ENCODE measurements around the gene EPC2. TPM values are rescaled to one million over a fixed set of nuclear protein-coding genes. Genes with fewer than 3 reads are reported as not detected.
A peak's percentile ranks its signal among the peaks of the same experiment; 100 is the strongest.

Gene EPC2
- polyA plus RNA-seq, 1 of the 3 experiments (the other 2 are of a cell fraction): 8.8 TPM

- no peak overlapping the region for H3K9ac ChIP-seq
- no peak for DNase-seq
- ChIA-PET CTCF (no interaction called here), POLR2A (no interaction called here)
- H3K9me2 ChIP-seq: no peaks in the 10 kb centered on the region
- H2AFZ ChIP-seq (ENCODE audit: low read depth): no peak overlapping the region
- TF ChIP-seq GABPA (IDR thresholded peaks at IDR 0.05; ENCODE audit: low read depth): no peak
- no peak for TF ChIP-seq FOXJ3 (CRISPR knock-in tag; IDR thresholded peaks at IDR 0.05)
- TF ChIP-seq NFIC (IDR thresholded peaks at IDR 0.05; ENCODE audit: borderline replicate concordance): no peak
- no peak for TF ChIP-seq SMC3 (IDR thresholded peaks at IDR 0.05; ENCODE audit: low read depth, low read length)
- TF ChIP-seq NRF1 (IDR thresholded peaks at IDR 0.05; ENCODE audit: low read depth, low read length): no peak
- TF ChIP-seq RCOR1 (IDR thresholded peaks at IDR 0.05; ENCODE audit: low read length): no peak
- H3K27ac ChIP-seq (ENCODE audit: low read depth in 2 of 2, low read length in 1 of 2): no peak overlapping the region
- 97% methylated on average over 6 of the region's 6 CpGs for WGBS (ENCODE audit: low lambda C conversion rate)
- peaks cover 12% of the 10 kb centered on the region for H3F3A ChIP-seq (replicated peaks; ENCODE audit: insufficient read depth)
- peaks cover 14 to 19% of the 10 kb centered on the region in 2 experiments; a peak in 3 of 4 replicates for H3K4me1 ChIP-seq (ENCODE audit: control insufficient read depth in 1 of 2, insufficient read depth in 2 of 2, low read depth in 1 of 2, low read length in 1 of 2)
- no peaks in the 10 kb centered on the region for H3K9me3 ChIP-seq
- peaks cover 0 to 5% of the 10 kb centered on the region in 2 experiments for H3K36me3 ChIP-seq (replicated peaks in 1 of 2; ENCODE audit: control insufficient read depth in 1 of 2, insufficient read depth in 2 of 2, low read length in 1 of 2)
- H3K79me2 ChIP-seq (ENCODE audit: insufficient read depth): peaks cover 95% of the 10 kb centered on the region
- H3K4me2 ChIP-seq: no peak overlapping the region
- H3K4me3 ChIP-seq (ENCODE audit: low read depth in 2 of 2, low read length in 1 of 2): no peak overlapping the region
- peaks cover 66% of the 10 kb centered on the region for H4K20me1 ChIP-seq (ENCODE audit: insufficient read depth)
- no peaks in the 10 kb centered on the region for H3K27me3 ChIP-seq (ENCODE audit: insufficient read depth)
These were observed 74.7 kb downstream of the EPC2 start for GRCh38 chr2:148719195-148719749.

GRCh38 chr2:148719941-148720436 lies 75.4 kb downstream of the EPC2 start:
- Histone ChIP-seq H3K79me2 (ENCODE audit: insufficient read depth) (peaks cover 95% of the 10 kb centered on the region), H3K4me2 (no peak overlapping the region), H3K9ac (no peak overlapping the region), H3K27me3 (ENCODE audit: insufficient read depth) (no peaks in the 10 kb centered on the region), H3K9me2 (no peaks in the 10 kb centered on the region), H3K9me3 (no peaks in the 10 kb centered on the region), H3K36me3 (replicated peaks in 1 of 2; ENCODE audit: control insufficient read depth in 1 of 2, insufficient read depth in 2 of 2, low read length in 1 of 2) (peaks cover 0 to 5% of the 10 kb centered on the region in 2 experiments), H3K4me1 (ENCODE audit: control insufficient read depth in 1 of 2, insufficient read depth in 2 of 2, low read depth in 1 of 2, low read length in 1 of 2) (peaks cover 14 to 19% of the 10 kb centered on the region in 2 experiments; a peak in 3 of 4 replicates), H3F3A (replicated peaks; ENCODE audit: insufficient read depth) (peaks cover 12% of the 10 kb centered on the region), H2AFZ (ENCODE audit: low read depth) (no peak overlapping the region), H3K27ac (ENCODE audit: low read depth in 2 of 2, low read length in 1 of 2) (peak overlapping the region in 1 of 2 experiments; percentile 64; a peak in 1 of 4 replicates), H3K4me3 (ENCODE audit: low read depth in 2 of 2, low read length in 1 of 2) (no peak overlapping the region), H4K20me1 (ENCODE audit: insufficient read depth) (peaks cover 70% of the 10 kb centered on the region)
- TF ChIP-seq RCOR1 (IDR thresholded peaks at IDR 0.05; ENCODE audit: low read length) (no peak), POLR2AphosphoS5 (IDR thresholded peaks at IDR 0.05; ENCODE audit: low read depth, low read length) (no peak), JUND (IDR thresholded peaks at IDR 0.05) (no peak), CHD2 (IDR thresholded peaks at IDR 0.05; ENCODE audit: low read length, partially characterized antibody) (no peak)
- POLR2A ChIA-PET: interaction anchor here (0.5 kb wide), 1 partner anchor 186 kb away, joined by 3 read pairs; no protein-coding TSS in a partner anchor
- 38% methylated on average over 2 of the region's 2 CpGs for WGBS (ENCODE audit: low lambda C conversion rate)
- DNase-seq: no peak
- CTCF ChIA-PET: interaction anchor here (0.8 kb wide), 1 partner anchor 75 kb away, joined by 3 read pairs; no protein-coding TSS in a partner anchor

- peak; percentile 48; the same call in 1 of the 2 replicates for TF ChIP-seq TCF12 (IDR thresholded peaks at IDR 0.05)
- no peak for TF ChIP-seq RXRA (IDR thresholded peaks at IDR 0.05; ENCODE audit: borderline replicate concordance, low read depth)
- no peak for TF ChIP-seq RFX5 (IDR thresholded peaks at IDR 0.05; ENCODE audit: low read length)
- no peak for TF ChIP-seq EZH2phosphoT487 (IDR thresholded peaks at IDR 0.05; ENCODE audit: borderline replicate concordance, low read depth)
- no peaks in the 10 kb centered on the region for H3K27me3 ChIP-seq (ENCODE audit: insufficient read depth)
- H3K79me2 ChIP-seq (ENCODE audit: insufficient read depth): peaks cover 95% of the 10 kb centered on the region
- H3K36me3 ChIP-seq (replicated peaks in 1 of 2; ENCODE audit: control insufficient read depth in 1 of 2, insufficient read depth in 2 of 2, low read length in 1 of 2): no peaks in the 10 kb centered on the region
- H3K4me2 ChIP-seq: peak overlapping the region; percentile 33; the same call in 1 of the 2 replicates
- 62% methylated on average over 17 of the region's 20 CpGs for WGBS (ENCODE audit: low lambda C conversion rate)
- peak overlapping the region in 1 of 2 experiments; percentile 64; a peak in 2 of 4 replicates for H3K27ac ChIP-seq (ENCODE audit: low read depth in 2 of 2, low read length in 1 of 2)
- POLR2A ChIA-PET: interaction anchor here (0.5 kb wide), 1 partner anchor 186 kb away, joined by 3 read pairs; no protein-coding TSS in a partner anchor
- peaks cover 12% of the 10 kb centered on the region for H3F3A ChIP-seq (replicated peaks; ENCODE audit: insufficient read depth)
- H3K4me3 ChIP-seq (ENCODE audit: low read depth in 2 of 2, low read length in 1 of 2): peak overlapping the region in 1 of 2 experiments; percentile 12; a peak in 2 of 4 replicates
- no peak overlapping the region for H3K9ac ChIP-seq
- no peak overlapping the region for H2AFZ ChIP-seq (ENCODE audit: low read depth)
- CTCF ChIA-PET: interaction anchor here (0.8 kb wide), 1 partner anchor 75 kb away, joined by 3 read pairs; no protein-coding TSS in a partner anchor
- H3K9me3 ChIP-seq: no peaks in the 10 kb centered on the region
- peaks cover 67% of the 10 kb centered on the region for H4K20me1 ChIP-seq (ENCODE audit: insufficient read depth)
- peak; percentile 22 for DNase-seq
- no peaks in the 10 kb centered on the region for H3K9me2 ChIP-seq
- H3K4me1 ChIP-seq (ENCODE audit: control insufficient read depth in 1 of 2, insufficient read depth in 2 of 2, low read depth in 1 of 2, low read length in 1 of 2): peaks cover 14 to 19% of the 10 kb centered on the region in 2 experiments; a peak in 3 of 4 replicates
These were observed 76.0 kb downstream of the EPC2 start for GRCh38 chr2:148720501-148721001.
